Erythroblast (primary cell): ENCODE measurements around the gene TUBA8.

Source experiments
- GATA1 ChIP-seq: IDR thresholded peaks from 2 replicates; pipeline ENCODE4 v1.6.1; 2011; ENCODE audit warnings: low read depth, mild to moderate bottlenecking, control low read depth, low read length, moderate library complexity
- POLR2A ChIP-seq: IDR thresholded peaks from 2 replicates; pipeline ENCODE4 v1.6.1; 2011; ENCODE audit warnings: mild to moderate bottlenecking, low read length

- no peak for TF ChIP-seq POLR2A
- no peak for TF ChIP-seq GATA1
Observed at GRCh38 chr22:18154821-18155390, 44.3 kb downstream of the TUBA8 start.
